AG09319 (cell line): ENCODE results near the gene FAM167B.
"Not testable (repeated sequence)": the region's sequence is repeated elsewhere in the genome, so short reads cannot be mapped to it uniquely, and the experiment has no call there.

ENCODE experiments used
- DNase-seq: peaks from one replicate; pipeline ENCODE4 v3.0.0-alpha.2; 2010; ENCODE audit warnings: low read depth; ENCODE audit errors: extremely low read depth
- TF ChIP-seq, protein P1 (sequence below): IDR thresholded peaks from 2 replicates; pipeline ENCODE4 v1.5.1; 2011; ENCODE audit warnings: low read depth, mild to moderate bottlenecking, inconsistent platforms, low read length, moderate library complexity

Gene FAM167B

DNA sequence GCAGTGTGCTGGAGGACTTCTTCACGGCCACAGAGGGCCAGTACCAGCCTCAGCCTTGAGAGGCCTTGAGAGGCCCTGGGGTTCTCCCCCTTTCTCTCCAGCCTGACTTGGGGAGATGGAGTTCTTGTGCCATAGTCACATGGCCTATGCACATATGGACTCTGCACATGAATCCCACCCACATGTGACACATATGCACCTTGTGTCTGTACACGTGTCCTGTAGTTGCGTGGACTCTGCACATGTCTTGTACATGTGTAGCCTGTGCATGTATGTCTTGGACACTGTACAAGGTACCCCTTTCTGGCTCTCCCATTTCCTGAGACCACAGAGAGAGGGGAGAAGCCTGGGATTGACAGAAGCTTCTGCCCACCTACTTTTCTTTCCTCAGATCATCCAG is 38.6 kb downstream of the FAM167B start:
- TF ChIP-seq, protein P1, sequence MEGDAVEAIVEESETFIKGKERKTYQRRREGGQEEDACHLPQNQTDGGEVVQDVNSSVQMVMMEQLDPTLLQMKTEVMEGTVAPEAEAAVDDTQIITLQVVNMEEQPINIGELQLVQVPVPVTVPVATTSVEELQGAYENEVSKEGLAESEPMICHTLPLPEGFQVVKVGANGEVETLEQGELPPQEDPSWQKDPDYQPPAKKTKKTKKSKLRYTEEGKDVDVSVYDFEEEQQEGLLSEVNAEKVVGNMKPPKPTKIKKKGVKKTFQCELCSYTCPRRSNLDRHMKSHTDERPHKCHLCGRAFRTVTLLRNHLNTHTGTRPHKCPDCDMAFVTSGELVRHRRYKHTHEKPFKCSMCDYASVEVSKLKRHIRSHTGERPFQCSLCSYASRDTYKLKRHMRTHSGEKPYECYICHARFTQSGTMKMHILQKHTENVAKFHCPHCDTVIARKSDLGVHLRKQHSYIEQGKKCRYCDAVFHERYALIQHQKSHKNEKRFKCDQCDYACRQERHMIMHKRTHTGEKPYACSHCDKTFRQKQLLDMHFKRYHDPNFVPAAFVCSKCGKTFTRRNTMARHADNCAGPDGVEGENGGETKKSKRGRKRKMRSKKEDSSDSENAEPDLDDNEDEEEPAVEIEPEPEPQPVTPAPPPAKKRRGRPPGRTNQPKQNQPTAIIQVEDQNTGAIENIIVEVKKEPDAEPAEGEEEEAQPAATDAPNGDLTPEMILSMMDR, result no peak

DNA sequence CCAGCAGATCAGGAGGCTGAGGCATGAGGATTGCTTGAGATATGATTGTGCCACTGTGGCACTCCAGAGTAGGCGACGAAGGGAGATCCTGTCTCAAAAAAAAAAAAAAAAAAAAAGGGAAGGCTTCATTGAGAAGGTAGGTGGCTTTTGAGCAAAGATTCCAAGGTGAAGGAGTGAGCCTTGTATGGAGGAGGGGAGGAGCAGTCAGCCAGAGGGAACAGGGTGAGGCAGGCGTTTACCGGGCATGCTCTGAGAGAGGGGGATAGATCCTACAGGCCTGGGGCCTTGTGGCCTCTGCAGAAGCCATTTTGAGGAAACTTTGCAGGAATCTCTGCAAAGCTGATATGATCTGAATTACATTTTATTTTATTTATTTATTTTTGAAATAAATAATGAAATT is 39.7 kb downstream of the FAM167B start:
- no peak for DNase-seq
- TF ChIP-seq, protein P1, result no peak

More for the DNA sequence above, 38.6 kb downstream of the FAM167B start:
- DNase-seq, result no peak

DNA sequence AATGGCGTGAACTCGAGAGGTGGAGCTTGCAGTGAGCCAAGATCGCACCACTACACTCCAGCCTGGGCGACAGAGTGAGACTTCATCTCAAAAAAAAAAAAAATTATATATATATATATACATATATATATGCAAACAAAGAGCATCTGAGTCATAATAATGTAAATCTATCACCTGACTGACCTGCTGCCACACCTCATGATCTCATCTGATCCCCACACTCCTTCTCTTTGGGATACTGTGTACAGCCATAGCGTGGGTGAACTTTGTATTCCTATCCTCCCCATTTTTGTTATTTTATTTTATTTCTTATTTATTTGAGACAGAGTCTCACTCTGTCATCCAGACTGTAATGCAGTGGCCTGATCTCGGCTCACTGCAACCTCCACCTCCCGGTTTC is 42.2 kb downstream of the FAM167B start:
- no peak for DNase-seq
- TF ChIP-seq, protein P1, result no peak

DNA sequence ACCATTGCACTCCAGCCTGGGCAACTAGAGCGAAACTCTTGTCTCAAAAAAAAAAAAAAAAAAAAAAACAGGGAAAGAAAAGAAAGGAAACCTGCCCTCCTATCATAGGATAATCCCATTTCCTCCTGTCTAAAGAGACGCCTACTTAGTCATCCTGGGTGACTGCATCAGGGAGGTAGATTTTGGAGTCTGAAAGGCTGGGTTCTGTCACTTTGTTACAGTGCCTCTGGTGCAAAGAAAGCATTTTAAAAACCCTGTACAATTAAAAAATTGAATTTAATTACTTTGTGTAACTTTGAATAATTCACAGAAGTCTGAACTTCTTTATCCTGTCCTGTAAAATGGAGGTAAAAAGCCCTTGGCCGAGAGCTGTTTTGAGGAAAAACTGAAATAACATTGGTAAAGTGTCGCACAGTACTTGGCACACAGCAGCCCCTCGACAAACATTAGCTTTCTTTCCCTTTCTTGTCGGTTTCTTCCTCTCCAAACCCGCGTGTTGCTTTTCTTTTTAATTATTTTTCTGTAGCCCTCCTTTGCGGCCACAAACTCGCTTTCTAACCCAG is 44.2 kb downstream of the FAM167B start:
- TF ChIP-seq, protein P1, result no peak
- no peak for DNase-seq

DNA sequence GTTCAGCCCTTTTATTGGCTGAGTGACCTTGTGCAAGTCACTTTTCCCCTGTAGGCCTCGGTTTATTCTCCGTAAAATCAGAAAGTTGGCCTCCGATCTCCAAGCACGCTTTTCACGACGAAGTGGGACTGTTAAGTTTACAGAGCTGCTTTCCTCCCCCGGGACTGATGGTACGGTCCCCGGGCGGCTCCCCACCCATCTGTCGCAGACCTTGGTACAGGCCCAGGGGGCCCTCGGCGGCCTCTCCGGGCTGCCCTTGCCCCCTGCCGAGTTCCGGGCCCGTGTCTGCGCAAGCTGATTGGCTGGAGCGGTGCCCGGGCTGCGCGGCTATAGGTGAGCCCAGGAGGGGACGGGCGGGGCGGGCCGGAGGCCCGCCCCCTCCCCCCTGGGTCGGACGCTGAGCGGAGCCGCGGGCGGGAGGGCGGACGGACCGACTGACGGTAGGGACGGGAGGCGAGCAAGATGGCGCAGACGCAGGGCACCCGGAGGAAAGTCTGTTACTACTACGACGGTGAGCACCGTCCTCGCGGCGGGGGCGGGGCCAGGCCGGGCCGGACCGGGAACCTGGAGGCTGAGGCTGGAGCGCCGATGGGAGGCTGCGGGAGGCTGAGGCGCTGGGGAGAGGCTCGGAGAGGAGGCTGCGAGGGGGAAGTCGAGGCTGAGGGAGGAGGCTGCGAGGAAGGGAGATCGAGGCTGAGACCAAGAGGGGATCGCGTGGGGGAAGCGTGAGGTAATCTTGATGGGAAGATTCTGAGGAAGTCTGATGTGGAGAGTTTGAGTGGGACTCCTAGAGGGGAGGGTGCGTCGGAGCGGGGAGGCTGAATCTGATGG is 44.9 kb downstream of the FAM167B start, which contains the start of gene HDAC1:
TSS of gene HDAC1 (plus strand) at position 376 of the 831 bp plus-strand sequence. CDS start at position 463, 87 bp downstream.
- TF ChIP-seq, protein P1, result no peak
- peak; percentile 80 for DNase-seq

DNA sequence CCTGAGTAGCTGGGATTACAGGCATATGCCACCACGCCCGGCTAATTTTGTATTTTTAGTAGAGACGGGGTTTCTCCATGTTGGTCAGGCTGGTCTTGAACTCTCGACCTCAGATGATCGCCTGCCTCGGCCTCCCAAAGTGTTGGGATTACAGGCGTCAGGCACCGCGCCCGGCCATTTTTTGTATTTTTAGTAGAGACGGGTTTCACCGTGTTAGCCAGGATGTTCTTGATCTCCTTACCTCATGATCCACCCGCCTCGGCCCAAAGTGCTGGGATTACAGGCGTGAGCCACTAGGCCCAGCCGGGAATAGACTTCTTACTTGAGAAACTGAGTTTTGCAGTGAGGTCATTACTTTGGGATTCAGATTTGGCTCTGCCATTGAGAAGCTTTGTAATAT is 51.2 kb downstream of the FAM167B start:
- DNase-seq, result not testable (repeated sequence)
